Measurements from ENCODE around the gene OR8D4.

DNA sequence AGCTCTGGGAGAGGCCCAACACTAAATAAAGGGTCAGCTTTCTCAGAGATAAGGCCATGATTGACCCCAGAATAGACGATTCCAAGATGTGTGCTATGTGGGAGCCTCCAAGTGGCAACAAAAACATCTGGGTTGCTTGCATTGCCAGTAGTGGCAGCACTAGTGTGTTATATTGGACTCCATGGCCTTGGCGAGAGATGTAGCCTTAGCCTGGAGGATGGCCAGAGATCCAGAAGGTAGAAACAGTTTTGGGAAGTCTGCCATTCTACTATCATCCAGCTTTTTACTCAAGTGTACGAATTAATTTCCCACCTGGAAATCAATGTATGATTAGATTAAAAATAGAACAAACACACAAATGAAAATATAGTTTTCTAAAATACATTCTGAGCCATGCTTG is 3.0 kb downstream of the OR8D4 start:
- TF ChIP-seq CTCF (IDR thresholded peaks at IDR 0.05): no peak
- TF ChIP-seq POLR2A (IDR thresholded peaks at IDR 0.05): no peak
